ENCODE data around the gene SMYD3.

DNA sequence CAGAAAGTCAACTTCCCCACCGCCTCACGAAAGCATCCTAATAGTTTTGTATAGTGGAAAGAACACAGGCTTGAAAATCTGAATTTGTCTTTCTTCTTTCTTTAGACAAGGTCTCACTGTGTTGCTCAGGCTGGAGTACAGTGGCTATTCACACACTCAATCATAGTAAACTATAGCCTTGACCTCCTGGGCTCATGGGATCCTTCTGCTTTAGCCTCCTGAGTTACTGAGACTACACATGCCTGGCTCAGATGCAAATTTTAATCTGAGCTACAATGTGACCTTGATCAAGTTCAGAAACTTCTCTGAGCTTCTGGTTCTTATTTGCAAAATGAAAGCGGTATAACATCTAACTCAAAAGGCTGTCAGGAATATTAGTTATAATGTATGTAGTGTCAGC is 362.1 kb downstream of the SMYD3 start:
- TF ChIP-seq, protein P1, sequence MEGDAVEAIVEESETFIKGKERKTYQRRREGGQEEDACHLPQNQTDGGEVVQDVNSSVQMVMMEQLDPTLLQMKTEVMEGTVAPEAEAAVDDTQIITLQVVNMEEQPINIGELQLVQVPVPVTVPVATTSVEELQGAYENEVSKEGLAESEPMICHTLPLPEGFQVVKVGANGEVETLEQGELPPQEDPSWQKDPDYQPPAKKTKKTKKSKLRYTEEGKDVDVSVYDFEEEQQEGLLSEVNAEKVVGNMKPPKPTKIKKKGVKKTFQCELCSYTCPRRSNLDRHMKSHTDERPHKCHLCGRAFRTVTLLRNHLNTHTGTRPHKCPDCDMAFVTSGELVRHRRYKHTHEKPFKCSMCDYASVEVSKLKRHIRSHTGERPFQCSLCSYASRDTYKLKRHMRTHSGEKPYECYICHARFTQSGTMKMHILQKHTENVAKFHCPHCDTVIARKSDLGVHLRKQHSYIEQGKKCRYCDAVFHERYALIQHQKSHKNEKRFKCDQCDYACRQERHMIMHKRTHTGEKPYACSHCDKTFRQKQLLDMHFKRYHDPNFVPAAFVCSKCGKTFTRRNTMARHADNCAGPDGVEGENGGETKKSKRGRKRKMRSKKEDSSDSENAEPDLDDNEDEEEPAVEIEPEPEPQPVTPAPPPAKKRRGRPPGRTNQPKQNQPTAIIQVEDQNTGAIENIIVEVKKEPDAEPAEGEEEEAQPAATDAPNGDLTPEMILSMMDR (IDR thresholded peaks at IDR 0.05), result no peak
- TF ChIP-seq POLR2A (IDR thresholded peaks at IDR 0.05), result no peak
